Dedifferentiated amniotic fluid mesenchymal stem cell (primary cell): ENCODE measurements around the gene PRSS53.
"Not testable (repeated sequence)": the region's sequence is repeated elsewhere in the genome, so short reads cannot be mapped to it uniquely, and the experiment has no call there.

Experiments used
- DNase-seq: peaks from one replicate; pipeline ENCODE4 v3.0.0-alpha.2; 2016; ENCODE audit errors: extremely low spot score

Gene PRSS53

GRCh38 chr16:31118223-31119155 is 29.7 kb upstream of the PRSS53 start:
- peak; percentile 31 for DNase-seq

- peak; percentile 98 for DNase-seq
These were observed 28.9 kb upstream of the PRSS53 start, which contains the start of gene KAT8 for GRCh38 chr16:31117384-31118222. Gene KAT8, plus strand, starts transcription at chr16:31117664. Its CDS starts 18 bp downstream, at chr16:31117682.

- DNase-seq, result no peak
These were observed 25.7 kb upstream of the PRSS53 start for GRCh38 chr16:31114468-31114867.

- no peak for DNase-seq
These were observed 24.7 kb upstream of the PRSS53 start for GRCh38 chr16:31113121-31114120.

GRCh38 chr16:31112711-31113110 is 24.0 kb upstream of the PRSS53 start:
- DNase-seq, result no peak

- DNase-seq, result no peak
These were observed 23.2 kb upstream of the PRSS53 start for GRCh38 chr16:31111881-31112466.

- DNase-seq, result no peak
These were observed 21.6 kb upstream of the PRSS53 start for GRCh38 chr16:31110106-31111034.

- no peak for DNase-seq
These were observed 20.9 kb upstream of the PRSS53 start for GRCh38 chr16:31109622-31110021.

GRCh38 chr16:31108794-31109558 is 20.2 kb upstream of the PRSS53 start:
- DNase-seq, result no peak

- peak; percentile 57 for DNase-seq
These were observed 19.5 kb upstream of the PRSS53 start, which contains the start of gene BCKDK for GRCh38 chr16:31108035-31108793. Gene BCKDK, plus strand, starts transcription at chr16:31108386. Its CDS starts 838 bp downstream, at chr16:31109224.

- DNase-seq, result no peak
These were observed 18.7 kb upstream of the PRSS53 start for GRCh38 chr16:31107465-31107867.

GRCh38 chr16:31106509-31107464 is 18.0 kb upstream of the PRSS53 start:
- DNase-seq, result no peak

- DNase-seq, result no peak
These were observed 17.0 kb upstream of the PRSS53 start for GRCh38 chr16:31105677-31106213.

- not testable (repeated sequence) for DNase-seq
These were observed 12.3 kb upstream of the PRSS53 start for GRCh38 chr16:31100876-31101641.

- DNase-seq, result no peak
These were observed 11.3 kb upstream of the PRSS53 start for GRCh38 chr16:31099860-31100638.
